ENCODE measurements around the gene GLMN. TPM values are rescaled to one million over a fixed set of nuclear protein-coding genes. Genes with fewer than 3 reads are reported as not detected.

The GLMN gene
- polyA plus RNA-seq, 1 experiment = 10.1 TPM

GRCh38 chr1:92210701-92211100 is 88.1 kb downstream of the GLMN start:
- ChIA-PET CTCF (interaction anchor here (1.8 kb wide), 1 partner anchor 81 kb away, joined by 5 read pairs; no protein-coding TSS in a partner anchor), POLR2A (interaction anchor here (0.7 kb wide), 1 partner anchor 173 kb away, joined by 8 read pairs; no protein-coding TSS in a partner anchor)
- no peak overlapping the region for H3K4me3 ChIP-seq (ENCODE audit: low read depth, low read length)
- no peaks in the 10 kb centered on the region for H3K27me3 ChIP-seq (ENCODE audit: control insufficient read depth, insufficient read depth, low read length)
- H3K27ac ChIP-seq (ENCODE audit: low read depth, low read length) = peak overlapping the region; percentile 67
- no peaks in the 10 kb centered on the region for H3K9me3 ChIP-seq (ENCODE audit: control insufficient read depth, insufficient read depth, low read length)
- DNase-seq (ENCODE audit: low read depth, low spot score) = no peak
- TF ChIP-seq, protein P1, sequence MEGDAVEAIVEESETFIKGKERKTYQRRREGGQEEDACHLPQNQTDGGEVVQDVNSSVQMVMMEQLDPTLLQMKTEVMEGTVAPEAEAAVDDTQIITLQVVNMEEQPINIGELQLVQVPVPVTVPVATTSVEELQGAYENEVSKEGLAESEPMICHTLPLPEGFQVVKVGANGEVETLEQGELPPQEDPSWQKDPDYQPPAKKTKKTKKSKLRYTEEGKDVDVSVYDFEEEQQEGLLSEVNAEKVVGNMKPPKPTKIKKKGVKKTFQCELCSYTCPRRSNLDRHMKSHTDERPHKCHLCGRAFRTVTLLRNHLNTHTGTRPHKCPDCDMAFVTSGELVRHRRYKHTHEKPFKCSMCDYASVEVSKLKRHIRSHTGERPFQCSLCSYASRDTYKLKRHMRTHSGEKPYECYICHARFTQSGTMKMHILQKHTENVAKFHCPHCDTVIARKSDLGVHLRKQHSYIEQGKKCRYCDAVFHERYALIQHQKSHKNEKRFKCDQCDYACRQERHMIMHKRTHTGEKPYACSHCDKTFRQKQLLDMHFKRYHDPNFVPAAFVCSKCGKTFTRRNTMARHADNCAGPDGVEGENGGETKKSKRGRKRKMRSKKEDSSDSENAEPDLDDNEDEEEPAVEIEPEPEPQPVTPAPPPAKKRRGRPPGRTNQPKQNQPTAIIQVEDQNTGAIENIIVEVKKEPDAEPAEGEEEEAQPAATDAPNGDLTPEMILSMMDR (IDR thresholded peaks at IDR 0.05; ENCODE audit: low read depth, low read length) = no peak

GRCh38 chr1:92203105-92203504 is 95.7 kb downstream of the GLMN start:
- H3K27ac ChIP-seq (ENCODE audit: low read depth, low read length) = no peak overlapping the region
- POLR2A ChIA-PET = no interaction called here

GRCh38 chr1:92201973-92202372 is 96.8 kb downstream of the GLMN start:
- H3K27me3 ChIP-seq (ENCODE audit: control insufficient read depth, insufficient read depth, low read length) = no peaks in the 10 kb centered on the region
- no peak overlapping the region for H3K27ac ChIP-seq (ENCODE audit: low read depth, low read length)
- TF ChIP-seq, protein P1 (IDR thresholded peaks at IDR 0.05; ENCODE audit: low read depth, low read length) = no peak
- DNase-seq (ENCODE audit: low read depth, low spot score) = no peak
- H3K4me3 ChIP-seq (ENCODE audit: low read depth, low read length) = no peak overlapping the region
- ChIA-PET CTCF (no interaction called here), POLR2A (no interaction called here)
- no peaks in the 10 kb centered on the region for H3K9me3 ChIP-seq (ENCODE audit: control insufficient read depth, insufficient read depth, low read length)

More at GRCh38 chr1:92203105-92203504, 95.7 kb downstream of the GLMN start:
- no peak for DNase-seq (ENCODE audit: low read depth, low spot score)
- TF ChIP-seq, protein P1 (IDR thresholded peaks at IDR 0.05; ENCODE audit: low read depth, low read length) = no peak
- Histone ChIP-seq H3K27me3 (ENCODE audit: control insufficient read depth, insufficient read depth, low read length) (no peaks in the 10 kb centered on the region), H3K4me3 (ENCODE audit: low read depth, low read length) (no peak overlapping the region), H3K9me3 (ENCODE audit: control insufficient read depth, insufficient read depth, low read length) (no peaks in the 10 kb centered on the region)
- CTCF ChIA-PET = no interaction called here

Other genes starting within 250 kb of the GLMN start
- gene SETSIP, start 223.6 kb downstream of the GLMN start, polyA plus RNA-seq (2011; rRNA removed) = 0.22 and 0.52 TPM in 2 replicates
- gene BTBD8, start 218.6 kb downstream of the GLMN start, polyA plus RNA-seq (2011; rRNA removed) = 3.1 and 5.0 TPM in 2 replicates
- gene C1orf146, start 81.1 kb downstream of the GLMN start, polyA plus RNA-seq (2011; rRNA removed) = not detected in 2 replicates
- 13.6 and 21.5 TPM in 2 replicates for gene RPAP2, start 72 bp upstream of the GLMN start, polyA plus RNA-seq (2011; rRNA removed)
- gene GFI1, start 187.9 kb upstream of the GLMN start, polyA plus RNA-seq (2011; rRNA removed) = 0.04 and 0.09 TPM in 2 replicates

Measured in AG04450 (cell line).